OCI-LY7 (cell line): ENCODE results near the gene WTAP.

Source experiments
- CTCF ChIP-seq: fragments of 200-600 bp; sonication (generic); conservative IDR thresholded peaks from 2 replicates; pipeline ENCODE4 v1.5.1; 2014; ENCODE audit warnings: mild to moderate bottlenecking, antibody characterized with exemption, low read length, moderate library complexity, mixed read lengths
- EZH2phosphoT487 ChIP-seq: fragments of 200-600 bp; sonication (generic); IDR thresholded peaks from 2 replicates; pipeline ENCODE4 v1.6.1; 2018; ENCODE audit warnings: low read depth, borderline replicate concordance, mild to moderate bottlenecking, mixed run types, antibody characterized with exemption, low read length, moderate library complexity, mixed read lengths

DNA sequence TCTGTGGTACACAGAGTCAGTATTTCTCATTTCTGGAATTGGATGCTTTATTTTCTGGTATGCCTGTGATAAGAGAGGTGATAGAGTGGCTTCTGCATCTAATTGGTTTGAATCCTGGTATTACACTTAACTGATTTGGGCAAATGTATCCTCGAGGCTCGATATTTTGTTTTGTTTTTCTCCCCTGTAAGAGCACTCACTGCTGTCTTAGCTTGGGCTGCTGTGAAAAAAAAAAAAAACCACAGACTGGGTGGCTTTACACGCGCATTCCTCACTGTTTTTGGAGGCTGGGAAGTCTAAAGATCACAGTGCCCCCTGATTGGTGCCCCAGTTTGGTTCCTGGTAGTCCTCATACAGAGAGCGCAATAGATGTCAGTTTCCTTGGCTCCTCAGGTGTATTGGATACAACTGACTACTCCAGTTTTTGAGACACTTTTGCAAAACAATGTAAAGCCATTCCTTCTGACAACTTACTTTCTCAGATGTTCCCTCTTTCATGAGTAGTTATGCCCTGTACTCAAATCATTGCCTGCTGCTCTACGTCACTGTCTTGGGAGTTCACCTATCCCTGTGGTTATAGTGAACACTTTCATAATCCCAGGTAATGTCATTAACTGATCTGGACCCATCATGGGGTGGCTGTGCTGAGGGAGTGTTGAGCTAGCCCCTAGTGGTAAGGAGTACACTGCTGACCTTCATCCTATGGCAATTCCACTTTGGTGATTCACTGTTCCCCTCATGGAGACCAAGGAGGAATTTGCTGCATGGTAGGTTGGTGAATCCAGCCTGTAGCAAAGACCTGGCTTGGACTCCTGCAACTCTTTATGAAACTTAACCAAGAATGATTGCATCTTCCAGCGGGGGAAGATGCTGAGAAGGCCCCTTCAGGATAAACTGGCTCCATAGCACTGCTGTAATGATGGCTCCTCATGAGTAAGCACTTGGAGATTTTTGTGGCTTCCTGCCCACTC lies 31.0 kb downstream of the WTAP start:
- TF ChIP-seq CTCF (0 out of 2 replicates have a peak, but pooled peaks have one; percentile 25), EZH2phosphoT487 (no peak)
